Epithelial cell of proximal tubule (primary cell): ENCODE results near the gene FXYD5. TPM values are rescaled to one million over a fixed set of nuclear protein-coding genes. Genes with fewer than 3 reads are reported as not detected.
A peak's percentile ranks its signal among the peaks of the same experiment; 100 is the strongest.

Experiments used
- DNase-seq: peaks from one replicate; pipeline ENCODE4 v3.0.0-alpha.2; 2011; ENCODE audit warnings: low read depth
- H3K4me3 ChIP-seq: 2 replicates; pipeline ENCODE4 v1.5.1; 2011; ENCODE audit warnings: low read depth, mild to moderate bottlenecking, low read length
- total RNA-seq: library from RNA; depleted of rRNA; stranded (reverse); fragments of >200 nt; gene quantifications from 2 replicates; pipeline ENCODE4 v1.2.3, GENCODE V29; 2015
- TF ChIP-seq, protein P1 (sequence below): conservative IDR thresholded peaks from 2 replicates; pipeline ENCODE4 v1.5.1; 2012; ENCODE audit warnings: low read depth, mild to moderate bottlenecking, low read length

FXYD5 gene, protein sequence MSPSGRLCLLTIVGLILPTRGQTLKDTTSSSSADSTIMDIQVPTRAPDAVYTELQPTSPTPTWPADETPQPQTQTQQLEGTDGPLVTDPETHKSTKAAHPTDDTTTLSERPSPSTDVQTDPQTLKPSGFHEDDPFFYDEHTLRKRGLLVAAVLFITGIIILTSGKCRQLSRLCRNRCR
- total RNA-seq, result 107 and 167 TPM in 2 replicates

DNA sequence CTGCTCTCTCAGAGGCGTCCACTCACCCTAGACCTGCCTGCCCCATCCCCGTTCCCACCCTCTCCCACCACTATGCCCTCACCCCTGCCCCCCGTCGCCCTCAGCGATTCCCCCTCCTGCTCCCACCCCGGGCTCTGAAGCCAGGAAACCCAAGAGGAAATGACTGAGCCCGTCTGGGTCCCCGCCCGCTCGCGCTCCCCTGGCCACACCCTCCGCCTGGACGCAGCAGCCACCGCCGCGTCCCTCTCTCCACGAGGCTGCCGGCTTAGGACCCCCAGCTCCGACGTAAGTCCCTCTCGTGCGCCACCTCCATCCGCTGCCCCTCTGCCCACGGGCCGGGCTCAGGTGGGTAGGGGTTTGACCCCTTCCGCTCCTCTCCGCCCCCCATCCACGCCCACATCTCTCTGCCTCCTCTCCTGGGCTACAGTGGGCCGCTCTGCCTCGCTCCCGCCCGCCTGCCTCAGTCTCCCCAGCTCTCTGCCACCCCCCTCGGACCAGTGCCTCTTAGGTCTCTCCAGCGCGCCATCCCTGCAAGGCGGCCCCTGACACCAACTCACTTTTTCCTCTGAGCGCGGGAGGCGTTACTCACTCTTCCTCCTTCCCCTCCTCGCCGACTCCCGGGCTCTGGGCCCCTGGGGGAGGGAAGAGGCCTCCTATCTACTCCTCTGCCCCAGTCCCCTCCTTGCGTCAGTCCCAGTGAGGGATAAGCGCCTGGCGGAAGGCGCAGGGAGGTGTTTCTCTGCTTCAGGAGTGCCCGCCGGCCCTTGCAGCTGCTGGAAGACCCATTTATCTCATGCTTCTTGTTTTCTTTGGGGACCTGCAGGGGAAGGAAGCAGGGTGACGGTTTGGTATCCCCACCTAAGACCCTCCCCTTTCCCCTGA is at the start of gene FXYD5:
Gene FXYD5 (plus strand): TSS at position 211 of the 882 bp plus-strand sequence. CDS start 816 bp downstream, outside the sequence.
- peak within 1 kb of the TSS; percentile 70 for H3K4me3 ChIP-seq
- no peak for DNase-seq
- TF ChIP-seq, protein P1, sequence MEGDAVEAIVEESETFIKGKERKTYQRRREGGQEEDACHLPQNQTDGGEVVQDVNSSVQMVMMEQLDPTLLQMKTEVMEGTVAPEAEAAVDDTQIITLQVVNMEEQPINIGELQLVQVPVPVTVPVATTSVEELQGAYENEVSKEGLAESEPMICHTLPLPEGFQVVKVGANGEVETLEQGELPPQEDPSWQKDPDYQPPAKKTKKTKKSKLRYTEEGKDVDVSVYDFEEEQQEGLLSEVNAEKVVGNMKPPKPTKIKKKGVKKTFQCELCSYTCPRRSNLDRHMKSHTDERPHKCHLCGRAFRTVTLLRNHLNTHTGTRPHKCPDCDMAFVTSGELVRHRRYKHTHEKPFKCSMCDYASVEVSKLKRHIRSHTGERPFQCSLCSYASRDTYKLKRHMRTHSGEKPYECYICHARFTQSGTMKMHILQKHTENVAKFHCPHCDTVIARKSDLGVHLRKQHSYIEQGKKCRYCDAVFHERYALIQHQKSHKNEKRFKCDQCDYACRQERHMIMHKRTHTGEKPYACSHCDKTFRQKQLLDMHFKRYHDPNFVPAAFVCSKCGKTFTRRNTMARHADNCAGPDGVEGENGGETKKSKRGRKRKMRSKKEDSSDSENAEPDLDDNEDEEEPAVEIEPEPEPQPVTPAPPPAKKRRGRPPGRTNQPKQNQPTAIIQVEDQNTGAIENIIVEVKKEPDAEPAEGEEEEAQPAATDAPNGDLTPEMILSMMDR, result no peak

DNA sequence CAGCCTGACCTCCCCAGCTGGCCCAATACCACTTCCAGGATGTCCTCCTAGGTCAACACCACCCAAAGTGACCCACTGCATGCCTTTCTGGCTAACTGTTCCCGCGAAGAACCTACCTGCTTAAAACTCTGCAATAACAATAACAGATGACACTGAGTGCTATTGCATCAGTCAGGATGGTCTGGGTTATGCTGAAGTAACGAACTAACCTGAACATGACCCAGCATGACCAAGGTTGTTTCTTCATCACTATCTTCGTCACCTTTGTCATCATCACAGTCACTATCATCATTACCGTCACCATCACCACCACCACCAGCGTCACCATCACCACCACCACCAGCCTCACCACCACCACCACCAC is 49.5 kb upstream of the FXYD5 start:
- TF ChIP-seq, protein P1, result no peak
- DNase-seq, result no peak
- H3K4me3 ChIP-seq, result no peak overlapping the region

- no peak overlapping the region for H3K4me3 ChIP-seq
- TF ChIP-seq, protein P1, result no peak
- DNase-seq, result no peak
Measured at GRCh38 chr19:35105411-35106290, 48.9 kb upstream of the FXYD5 start.

- TF ChIP-seq, protein P1, result no peak
- H3K4me3 ChIP-seq, result no peak overlapping the region
- no peak for DNase-seq
Measured at GRCh38 chr19:35106291-35106583, 48.3 kb upstream of the FXYD5 start.

DNA sequence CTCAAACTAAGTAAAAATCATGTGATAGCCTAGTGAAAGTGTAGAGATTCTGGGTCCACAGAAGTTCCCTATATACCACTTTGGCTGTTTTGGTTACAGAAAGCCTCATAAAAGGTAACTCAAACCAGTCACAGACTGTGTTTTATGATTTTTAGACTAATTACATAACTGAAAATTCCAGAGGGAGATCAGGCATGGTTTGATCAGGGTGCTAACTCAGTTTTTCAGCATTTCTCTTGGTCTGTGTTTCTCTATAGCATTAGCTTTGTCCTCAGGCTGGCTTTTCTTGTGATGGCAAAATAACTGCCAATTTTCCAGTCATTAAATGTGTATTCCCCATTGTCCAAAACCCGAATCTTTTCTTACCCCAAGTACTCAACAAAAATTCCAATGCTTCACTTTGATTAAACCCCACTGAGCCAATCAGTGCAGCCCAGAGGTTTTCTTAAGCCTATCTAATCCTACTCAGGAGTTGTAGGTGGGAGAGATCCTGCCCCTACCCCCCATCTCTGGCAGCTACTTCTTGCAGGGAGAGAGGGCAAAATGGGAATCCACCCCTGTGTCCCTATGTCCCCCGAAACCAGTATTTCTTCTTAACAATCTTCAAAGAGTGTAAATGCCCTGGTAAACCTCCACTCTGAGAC is 47.5 kb upstream of the FXYD5 start:
- H3K4me3 ChIP-seq, result no peak overlapping the region
- TF ChIP-seq, protein P1, result no peak
- no peak for DNase-seq

GRCh38 chr19:35107545-35107944 is 47.0 kb upstream of the FXYD5 start:
- TF ChIP-seq, protein P1, result no peak
- no peak for DNase-seq
- no peak overlapping the region for H3K4me3 ChIP-seq
